Measurements from ENCODE around the gene ROPN1L. TPM values are rescaled to one million over a fixed set of nuclear protein-coding genes. Genes with fewer than 3 reads are reported as not detected.

ROPN1L gene
- total and polyA plus RNA-seq, 10 of the 15 experiments (the other 5 are each of a cell fraction or from before 2014, with no cell fraction given): 0.07 to 0.38 (median 0.22) TPM; not detected in 6

DNA sequence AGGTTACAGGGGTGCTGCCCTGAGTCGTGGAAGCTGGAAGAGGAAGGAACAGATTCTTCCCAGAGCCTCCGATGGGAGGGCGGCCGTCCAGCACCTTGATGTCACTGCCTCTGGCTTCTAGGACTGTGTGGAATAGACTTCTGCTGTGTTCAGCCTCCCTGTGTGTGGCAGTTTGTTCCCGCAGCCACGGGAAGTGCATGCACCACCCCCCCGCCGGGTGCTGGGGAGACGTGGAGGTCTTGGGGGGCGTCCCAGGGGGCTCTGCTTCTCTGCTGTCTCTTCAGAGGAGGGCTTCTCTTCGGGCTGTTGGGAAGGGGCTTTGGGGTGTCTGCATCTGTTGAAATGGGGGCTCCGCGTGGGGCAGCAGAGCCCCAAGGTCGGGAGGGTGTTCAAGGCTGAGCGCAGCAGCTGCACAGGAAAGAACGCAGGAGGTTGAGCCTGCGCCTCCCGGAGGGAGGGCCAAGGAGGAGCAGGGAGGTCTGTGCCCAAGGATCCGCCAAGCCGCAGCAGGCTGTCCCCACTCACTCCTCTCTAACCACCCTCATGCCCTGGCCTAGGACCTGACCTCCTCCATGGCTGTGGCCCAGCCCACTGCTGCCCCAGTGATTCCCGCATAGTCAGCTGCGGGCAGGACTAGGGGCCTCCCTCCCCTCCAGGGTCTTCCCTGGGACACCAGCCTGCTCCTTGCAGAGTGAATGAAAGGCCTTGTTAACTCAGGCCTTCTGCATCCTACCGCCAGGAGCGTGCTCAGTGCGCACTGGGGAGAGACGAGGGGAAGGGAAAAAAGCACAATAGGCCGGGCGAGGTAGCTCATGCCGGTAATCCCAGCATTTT is 45.0 kb downstream of the ROPN1L start:
- DNase-seq (ENCODE audit: low read depth, low spot score): no peak
- in situ Hi-C loops (cut with MboI): no loop called here
- intact Hi-C loops (cut with micrococcal nuclease; ENCODE audit: unreplicated experiment): no loop called here

DNA sequence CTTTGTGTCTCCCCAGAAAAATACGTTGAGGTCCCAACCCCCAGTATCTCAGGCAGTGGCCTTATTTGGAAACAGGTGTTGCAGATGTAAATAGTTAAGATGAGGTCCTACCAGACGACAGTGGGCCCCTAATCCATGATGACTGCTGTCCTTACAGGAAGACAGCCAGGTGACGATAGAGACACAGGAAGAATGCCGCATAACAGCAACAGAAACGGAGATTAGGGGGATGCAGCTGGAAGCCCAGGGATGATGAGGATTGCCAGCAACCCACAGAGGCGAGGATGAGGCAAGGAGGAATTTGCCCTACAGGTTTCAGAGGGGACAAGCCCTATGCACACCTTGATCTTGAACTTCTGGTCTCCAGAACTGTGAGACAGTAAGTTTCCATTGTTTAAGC is 46.5 kb downstream of the ROPN1L start:
- intact Hi-C loops (cut with micrococcal nuclease; ENCODE audit: unreplicated experiment): no loop called here
- ChIA-PET SMC1A (ENCODE audit: uncharacterized antibody, unreplicated experiment) (interaction anchor here (3.0 kb wide), 1 partner anchor 140 kb away, joined by 18 read pairs; no protein-coding TSS in a partner anchor), POLR2A (no interaction called here), CTCF (no interaction called here), RAD21 (ENCODE audit: unreplicated experiment) (interaction anchor here (2.6 kb wide), 1 partner anchor 139 kb away, joined by 14 read pairs; no protein-coding TSS in a partner anchor)
- no TSS peak for BruUV-seq (replicated peaks)
- FAIRE-seq (no peak), ATAC-seq (no peak), DNase-seq (ENCODE audit: low read depth, low spot score) (no peak)
- Histone ChIP-seq H3K27ac (ENCODE audit: control insufficient read depth, insufficient read depth) (no peak overlapping the region), H4K20me1 (ENCODE audit: control insufficient read depth, insufficient read depth) (no peaks in the 10 kb centered on the region), H3K79me2 (ENCODE audit: control insufficient read depth, insufficient read depth, low read length) (no peaks in the 10 kb centered on the region), H3K4me3 (no peak overlapping the region), H2AFZ (ENCODE audit: control insufficient read depth, low read depth, low read length) (no peak overlapping the region), H3K36me3 (ENCODE audit: control insufficient read depth in 2 of 2, insufficient read depth in 2 of 2, low read length in 1 of 2) (no peaks in the 10 kb centered on the region), H3K27me3 (replicated peaks in 1 of 2; ENCODE audit: control insufficient read depth in 2 of 2, insufficient read depth in 2 of 2, low read length in 1 of 2) (no peaks in the 10 kb centered on the region), H3K9ac (ENCODE audit: control insufficient read depth, insufficient read depth, low read length) (no peak overlapping the region), H3K4me1 (ENCODE audit: control insufficient read depth, insufficient read depth, low read length) (peaks cover 20% of the 10 kb centered on the region), H3K4me2 (ENCODE audit: control insufficient read depth, insufficient read depth) (no peak overlapping the region), H3K9me3 (replicated peaks; ENCODE audit: control insufficient read depth, insufficient read depth, low read length) (no peaks in the 10 kb centered on the region; the same call in 2 of the 3 replicates)
- WGBS (ENCODE audit: insufficient coverage, insufficient replicate concordance, low lambda C conversion rate, missing lambda C conversion rate): 66% methylated on average over 6 of the region's 6 CpGs
- in situ Hi-C loops (cut with MboI): no loop called here
- TF ChIP-seq ZNF217 (IDR thresholded peaks at IDR 0.05): no peak
- TF ChIP-seq MXI1 (IDR thresholded peaks at IDR 0.05; ENCODE audit: low read depth, low read length): no peak
- no peak for TF ChIP-seq FOXM1 (IDR thresholded peaks at IDR 0.05; ENCODE audit: low read depth, low read length)
- TF ChIP-seq MTA3 (IDR thresholded peaks at IDR 0.05; ENCODE audit: borderline replicate concordance, low read length): no peak
- TF ChIP-seq SUZ12 (IDR thresholded peaks at IDR 0.05; ENCODE audit: unreplicated experiment): no peak
- no peak for TF ChIP-seq RUNX3 (IDR thresholded peaks at IDR 0.05; ENCODE audit: low read length)
- TF ChIP-seq CREB1 (IDR thresholded peaks at IDR 0.05; ENCODE audit: low read depth): no peak
- no peak for TF ChIP-seq CHD2 (IDR thresholded peaks at IDR 0.05; ENCODE audit: borderline replicate concordance, low read depth, low read length)
- no peak for TF ChIP-seq SRF (IDR thresholded peaks at IDR 0.05; ENCODE audit: low read depth in 2 of 2, low read length in 2 of 2)
- no peak for TF ChIP-seq RAD21 (IDR thresholded peaks at IDR 0.05; ENCODE audit: insufficient read depth, low read depth, low read length)
- no peak for TF ChIP-seq MTA2 (IDR thresholded peaks at IDR 0.05; ENCODE audit: low read depth)
- TF ChIP-seq RCOR1 (conservative IDR thresholded peaks at IDR 0.05; ENCODE audit: low read depth, low read length): no peak
- TF ChIP-seq FOXK2 (IDR thresholded peaks at IDR 0.05): no peak
- no peak for TF ChIP-seq RELB (IDR thresholded peaks at IDR 0.05; ENCODE audit: low read depth)
- no peak for TF ChIP-seq ZNF207 (IDR thresholded peaks at IDR 0.05; ENCODE audit: borderline replicate concordance)

More for the DNA sequence above, 45.0 kb downstream of the ROPN1L start:
- CTCF ChIA-PET: interaction anchor here (0.6 kb wide), 1 partner anchor 324 kb away, joined by 3 read pairs; no protein-coding TSS in a partner anchor
- TF ChIP-seq ATF7 (IDR thresholded peaks at IDR 0.05; ENCODE audit: low read depth): no peak
- TF ChIP-seq MAX (IDR thresholded peaks at IDR 0.05; ENCODE audit: low read depth, low read length): no peak
- WGBS (ENCODE audit: insufficient coverage, insufficient replicate concordance, low lambda C conversion rate, missing lambda C conversion rate): 83% methylated on average over 27 of the region's 29 CpGs
- peaks cover 12% of the 10 kb centered on the region for H3K4me1 ChIP-seq (ENCODE audit: control insufficient read depth, insufficient read depth, low read length)
- no peaks in the 10 kb centered on the region for H4K20me1 ChIP-seq (ENCODE audit: control insufficient read depth, insufficient read depth)
- no peak for FAIRE-seq
- BruUV-seq (replicated peaks): no TSS peak
- H3K27me3 ChIP-seq (replicated peaks in 1 of 2; ENCODE audit: control insufficient read depth in 2 of 2, insufficient read depth in 2 of 2, low read length in 1 of 2): no peaks in the 10 kb centered on the region
- no peak overlapping the region for H3K9ac ChIP-seq (ENCODE audit: control insufficient read depth, insufficient read depth, low read length)
- POLR2A ChIA-PET: no interaction called here
- no peak for ATAC-seq
- H3K27ac ChIP-seq (ENCODE audit: control insufficient read depth, insufficient read depth): no peak overlapping the region
- SMC1A ChIA-PET (ENCODE audit: uncharacterized antibody, unreplicated experiment): no interaction called here
- H3K4me3 ChIP-seq: no peak overlapping the region
- H3K4me2 ChIP-seq (ENCODE audit: control insufficient read depth, insufficient read depth): no peak overlapping the region
- no peaks in the 10 kb centered on the region for H3K9me3 ChIP-seq (replicated peaks; ENCODE audit: control insufficient read depth, insufficient read depth, low read length)
- H2AFZ ChIP-seq (ENCODE audit: control insufficient read depth, low read depth, low read length): no peak overlapping the region
- H3K79me2 ChIP-seq (ENCODE audit: control insufficient read depth, insufficient read depth, low read length): no peaks in the 10 kb centered on the region
- RAD21 ChIA-PET (ENCODE audit: unreplicated experiment): no interaction called here
- no peaks in the 10 kb centered on the region for H3K36me3 ChIP-seq (ENCODE audit: control insufficient read depth in 2 of 2, insufficient read depth in 2 of 2, low read length in 1 of 2)

Data from GM12878 (cell line).